Smooth muscle cell (in vitro differentiated cells): ENCODE measurements around the gene UHMK1. TPM values are rescaled to one million over a fixed set of nuclear protein-coding genes. Genes with fewer than 3 reads are reported as not detected.

Source experiments
- DNase-seq: peaks from one replicate; lab custom pipeline; 2025; ENCODE audit not compliant: unreplicated experiment; lab: John Stamatoyannopoulos, UW
- H2AFZ ChIP-seq: fragments of 200-600 bp; sonication (generic); 2 replicates; pipeline ENCODE4 v1.6.0; 2016; ENCODE audit warnings: antibody characterized with exemption, low read depth, mild to moderate bottlenecking
- H3F3A ChIP-seq: fragments of 200-600 bp; sonication (generic); 2 replicates; pipeline ENCODE4 v1.6.0; 2017; ENCODE audit warnings: antibody characterized with exemption, low read depth
- H3K27ac ChIP-seq: fragments of 200-600 bp; sonication (generic); 2 replicates; pipeline ENCODE4 v1.5.1; 2016; ENCODE audit warnings: low read depth, mild to moderate bottlenecking
- H3K27me3 ChIP-seq: fragments of 200-600 bp; sonication (generic); 2 replicates; pipeline ENCODE4 v1.6.1; 2016; ENCODE audit warnings: low read depth, mild to moderate bottlenecking
- H3K36me3 ChIP-seq: fragments of 200-600 bp; sonication (generic); 2 replicates; pipeline ENCODE4 v1.5.1; 2016; ENCODE audit warnings: low read depth
- H3K4me1 ChIP-seq: fragments of 200-600 bp; sonication (generic); 2 replicates; pipeline ENCODE4 v1.5.1; 2016; ENCODE audit warnings: low read depth
- H3K4me2 ChIP-seq: fragments of 200-600 bp; sonication (generic); 2 replicates; pipeline ENCODE4 v1.6.0; 2016; ENCODE audit warnings: mild to moderate bottlenecking
- H3K4me3 ChIP-seq: fragments of 200-600 bp; sonication (generic); 2 replicates; pipeline ENCODE4 v1.5.1; 2016; ENCODE audit warnings: mild to moderate bottlenecking
- H3K79me2 ChIP-seq: fragments of 200-600 bp; sonication (generic); 2 replicates; pipeline ENCODE4 v1.6.0; 2016; ENCODE audit warnings: low read depth, mild to moderate bottlenecking
- H3K9ac ChIP-seq: fragments of 200-600 bp; sonication (generic); 2 replicates; pipeline ENCODE4 v1.6.0; 2016; ENCODE audit warnings: low read depth
- H3K9me3 ChIP-seq: fragments of 200-600 bp; sonication (generic); replicated peaks from 2 replicates; pipeline ENCODE4 v1.5.1; 2016; ENCODE audit warnings: low read depth
- H4K20me1 ChIP-seq: fragments of 200-600 bp; sonication (generic); 2 replicates; pipeline ENCODE4 v1.6.0; 2016; ENCODE audit warnings: low read depth
- CTCF ChIP-seq: fragments of 200-600 bp; sonication (generic); IDR thresholded peaks from 2 replicates; pipeline ENCODE4 v1.5.1; 2017; ENCODE audit warnings: borderline replicate concordance, mild to moderate bottlenecking, antibody characterized with exemption; ENCODE audit not compliant: insufficient read depth, poor library complexity, severe bottlenecking
- WGBS: methylation state at CpG from one replicate; pipeline ENCODE4 v1.1.7; 2016; ENCODE audit warnings: low lambda C conversion rate; 5-methylcytosine and 5-hydroxymethylcytosine counted together
- polyA plus RNA-seq: library from polyadenylated mRNA; unstranded; fragments of >200 nt; fragmentation: Nextera tagmentation; extraction: Ambion mirVana; gene quantifications from 2 replicates; pipeline ENCODE4 v1.2.1, GENCODE V29; 2016
- total RNA-seq: library from RNA; depleted of rRNA; stranded (reverse); fragments of >200 nt; gene quantifications from 2 replicates; pipeline ENCODE4 v1.2.3, GENCODE V29; 2014

Gene UHMK1
- total and polyA plus RNA-seq, 2 experiments from 2014 or later = 4.8 to 30.1 TPM

GRCh38 chr1:162560303-162561036 lies 62.9 kb downstream of the UHMK1 start:
- peak overlapping the region; percentile 90 for H3K27ac ChIP-seq
- peaks cover 39% of the 10 kb centered on the region for H3K79me2 ChIP-seq
- TF ChIP-seq CTCF = no peak
- no peaks in the 10 kb centered on the region for H3F3A ChIP-seq
- H4K20me1 ChIP-seq = peaks cover 35% of the 10 kb centered on the region
- H3K36me3 ChIP-seq = no peaks in the 10 kb centered on the region
- peak overlapping the region; percentile 76 for H3K9ac ChIP-seq
- peak overlapping the region; percentile 80 for H3K4me2 ChIP-seq
- no peaks in the 10 kb centered on the region for H3K27me3 ChIP-seq
- no peak for DNase-seq
- 60% methylated on average over 9 of the region's 9 CpGs for WGBS
- H3K4me1 ChIP-seq = peaks cover 14% of the 10 kb centered on the region
- H3K9me3 ChIP-seq = no peaks in the 10 kb centered on the region
- peak overlapping the region; percentile 92 for H3K4me3 ChIP-seq
- no peak overlapping the region for H2AFZ ChIP-seq

GRCh38 chr1:162561037-162561615 lies 63.5 kb downstream of the UHMK1 start:
- Histone ChIP-seq H3K9me3 (no peaks in the 10 kb centered on the region), H3K4me1 (peaks cover 14% of the 10 kb centered on the region), H3F3A (no peaks in the 10 kb centered on the region), H3K79me2 (peaks cover 44% of the 10 kb centered on the region), H3K36me3 (no peaks in the 10 kb centered on the region), H3K9ac (peak overlapping the region; percentile 84), H3K27me3 (no peaks in the 10 kb centered on the region), H2AFZ (no peak overlapping the region), H3K4me3 (peak overlapping the region; percentile 92), H3K27ac (peak overlapping the region; percentile 90), H3K4me2 (peak overlapping the region; percentile 88), H4K20me1 (peaks cover 41% of the 10 kb centered on the region)
- DNase-seq = peak; percentile 95
- no peak for TF ChIP-seq CTCF
- WGBS = under 1% methylated on average over 29 of the region's 53 CpGs

- no peaks in the 10 kb centered on the region for H3F3A ChIP-seq
- 1% methylated on average over 20 of the region's 69 CpGs for WGBS
Observed at GRCh38 chr1:162561616-162562469, 64.2 kb downstream of the UHMK1 start, which contains the start of gene UAP1. TSS of gene UAP1 (plus strand) at chr1:162561722. CDS start at chr1:162566069, 4,347 bp downstream.

More at GRCh38 chr1:162561616-162562469, 64.2 kb downstream of the UHMK1 start, which contains the start of gene UAP1:
- Histone ChIP-seq H3K4me3 (peak within 1 kb of the TSS; percentile 92), H3K27ac (peak within 1 kb of the TSS; percentile 90), H3K36me3 (no peaks in the 10 kb centered on the region), H2AFZ (no peak within 1 kb of the TSS), H3K27me3 (no peaks in the 10 kb centered on the region), H4K20me1 (peaks cover 49% of the 10 kb centered on the region), H3K79me2 (peaks cover 45% of the 10 kb centered on the region), H3K9ac (peak within 1 kb of the TSS; percentile 84), H3K9me3 (no peaks in the 10 kb centered on the region), H3K4me1 (peaks cover 14% of the 10 kb centered on the region), H3K4me2 (peak within 1 kb of the TSS; percentile 88)
- peak; percentile 40 for DNase-seq
- no peak for TF ChIP-seq CTCF
